Measurements from ENCODE around the gene SUMF1. TPM values are rescaled to one million over a fixed set of nuclear protein-coding genes. Genes with fewer than 3 reads are reported as not detected.

The SUMF1 gene
- total RNA-seq, 1 experiment from 2014 or later: 79.1 TPM

DNA sequence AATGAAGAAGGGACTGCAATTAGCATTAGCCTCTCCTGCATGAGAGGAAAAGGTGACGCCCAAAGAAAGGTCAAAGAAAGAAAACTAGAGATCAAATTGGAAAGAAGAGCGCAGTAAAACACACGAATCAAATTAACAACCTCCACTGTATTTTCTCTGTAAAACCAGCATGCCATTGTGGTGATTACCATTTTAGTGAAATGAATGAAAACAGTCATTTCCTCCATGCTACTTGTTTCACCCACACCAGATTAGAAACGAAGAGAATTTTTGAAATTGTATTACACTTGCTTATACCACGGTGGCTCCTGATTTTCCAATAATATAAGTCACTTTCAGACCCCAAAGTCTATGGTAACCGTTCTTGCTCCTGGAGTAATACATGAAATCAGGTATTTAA lies 71.6 kb downstream of the SUMF1 start:
- H3K27me3 ChIP-seq (ENCODE audit: low read length): no peaks in the 10 kb centered on the region
- no peaks in the 10 kb centered on the region for H3K4me1 ChIP-seq (ENCODE audit: insufficient read depth, low read length)
- ChIA-PET POLR2A (ENCODE audit: unreplicated experiment) (no interaction called here), CTCF (no interaction called here)
- no peaks in the 10 kb centered on the region for H3K79me2 ChIP-seq (ENCODE audit: low read length)
- intact Hi-C loops (cut with micrococcal nuclease): no loop called here
- no peaks in the 10 kb centered on the region; the same call in 1 of the 2 replicates for H3K36me3 ChIP-seq (ENCODE audit: low read depth, low read length)
- no peaks in the 10 kb centered on the region for H4K20me1 ChIP-seq (ENCODE audit: low read length)
- no peak overlapping the region for H2AFZ ChIP-seq (ENCODE audit: low read length)
- H3F3A ChIP-seq (ENCODE audit: low read length, unreplicated experiment): no peaks in the 10 kb centered on the region
- no peak overlapping the region for H3K4me3 ChIP-seq (ENCODE audit: low read length)
- ATAC-seq (no peak), DNase-seq (no peak)
- no peak for TF ChIP-seq CTCF (conservative IDR thresholded peaks at IDR 0.05; ENCODE audit: low read depth, low read length)
- no peak for TF ChIP-seq EZH2 (IDR thresholded peaks at IDR 0.05; ENCODE audit: low read length, unreplicated experiment)
- TF ChIP-seq EZH2phosphoT487 (IDR thresholded peaks at IDR 0.05; ENCODE audit: borderline replicate concordance, low read length): no peak
- H3K9me2 ChIP-seq (replicated peaks; ENCODE audit: low read length): no peaks in the 10 kb centered on the region
- no peaks in the 10 kb centered on the region for H3K9me3 ChIP-seq (ENCODE audit: low read length)
- no peak overlapping the region for H3K27ac ChIP-seq (ENCODE audit: low read length)
- no peak overlapping the region for H3K9ac ChIP-seq (ENCODE audit: low read length)
- no TSS peak for BruUV-seq (replicated peaks)
- H3K4me2 ChIP-seq (ENCODE audit: low read length): no peak overlapping the region

- Histone ChIP-seq H3K4me3 (ENCODE audit: low read length) (no peak overlapping the region), H3K36me3 (ENCODE audit: low read depth, low read length) (no peaks in the 10 kb centered on the region; the same call in 1 of the 2 replicates), H3K9ac (ENCODE audit: low read length) (no peak overlapping the region), H3K27ac (ENCODE audit: low read length) (no peak overlapping the region), H4K20me1 (ENCODE audit: low read length) (no peaks in the 10 kb centered on the region), H3K9me2 (replicated peaks; ENCODE audit: low read length) (no peaks in the 10 kb centered on the region), H3K4me2 (ENCODE audit: low read length) (no peak overlapping the region), H3K79me2 (ENCODE audit: low read length) (no peaks in the 10 kb centered on the region), H3K27me3 (ENCODE audit: low read length) (no peaks in the 10 kb centered on the region), H3K9me3 (ENCODE audit: low read length) (no peaks in the 10 kb centered on the region), H3F3A (ENCODE audit: low read length, unreplicated experiment) (no peaks in the 10 kb centered on the region), H3K4me1 (ENCODE audit: insufficient read depth, low read length) (no peaks in the 10 kb centered on the region), H2AFZ (ENCODE audit: low read length) (no peak overlapping the region)
- CTCF ChIA-PET: no interaction called here
- no peak for DNase-seq
- TF ChIP-seq EZH2 (IDR thresholded peaks at IDR 0.05; ENCODE audit: low read length, unreplicated experiment): no peak
- TF ChIP-seq CTCF (conservative IDR thresholded peaks at IDR 0.05; ENCODE audit: low read depth, low read length): no peak
- TF ChIP-seq EZH2phosphoT487 (IDR thresholded peaks at IDR 0.05; ENCODE audit: borderline replicate concordance, low read length): no peak
- ATAC-seq: no peak
- intact Hi-C loops (cut with micrococcal nuclease): no loop called here
- POLR2A ChIA-PET (ENCODE audit: unreplicated experiment): no interaction called here
- no TSS peak for BruUV-seq (replicated peaks)
Measured at GRCh38 chr3:4394567-4394966, 72.5 kb downstream of the SUMF1 start.

- TF ChIP-seq EZH2 (IDR thresholded peaks at IDR 0.05; ENCODE audit: low read length, unreplicated experiment): no peak
- no peak overlapping the region for H3K4me3 ChIP-seq (ENCODE audit: low read length)
- intact Hi-C loops (cut with micrococcal nuclease): no loop called here
- no peaks in the 10 kb centered on the region; the same call in 1 of the 2 replicates for H3K36me3 ChIP-seq (ENCODE audit: low read depth, low read length)
- H3K9me3 ChIP-seq (ENCODE audit: low read length): no peaks in the 10 kb centered on the region
- H2AFZ ChIP-seq (ENCODE audit: low read length): no peak overlapping the region
- ChIA-PET POLR2A (ENCODE audit: unreplicated experiment) (no interaction called here), CTCF (no interaction called here)
- DNase-seq: no peak
- no peak overlapping the region for H3K27ac ChIP-seq (ENCODE audit: low read length)
- H3K27me3 ChIP-seq (ENCODE audit: low read length): no peaks in the 10 kb centered on the region
- no TSS peak for BruUV-seq (replicated peaks)
- H3K4me2 ChIP-seq (ENCODE audit: low read length): no peak overlapping the region
- no peak overlapping the region for H3K9ac ChIP-seq (ENCODE audit: low read length)
- no peaks in the 10 kb centered on the region for H3F3A ChIP-seq (ENCODE audit: low read length, unreplicated experiment)
- no peaks in the 10 kb centered on the region for H3K4me1 ChIP-seq (ENCODE audit: insufficient read depth, low read length)
- no peak for ATAC-seq
- no peaks in the 10 kb centered on the region for H3K79me2 ChIP-seq (ENCODE audit: low read length)
- no peaks in the 10 kb centered on the region for H3K9me2 ChIP-seq (replicated peaks; ENCODE audit: low read length)
- no peaks in the 10 kb centered on the region for H4K20me1 ChIP-seq (ENCODE audit: low read length)
Measured at GRCh38 chr3:4394048-4394447, 73.0 kb downstream of the SUMF1 start.

Data from PC-3 (cell line).